Activated CD4-positive, alpha-beta T cell treated with anti-CD3 and anti-CD28 coated beads, Interleukin-2, amount 10 ng/mL, durations not matched to agents 7 days and 5 days (primary cell): Measurements from ENCODE around the gene PROSER3. TPM values are rescaled to one million over a fixed set of nuclear protein-coding genes. Genes with fewer than 3 reads are reported as not detected.

Experiments used
- CTCF ChIA-PET: fragments of 350-600 bp; sonication (Branson Sonifier 250); formaldehyde crosslinking; loops from one replicate; lab custom pipeline; 2021; ENCODE audit warnings: antibody characterized with exemption; lab: Charles Lee
- POLR2A ChIA-PET: fragments of 350-600 bp; sonication (Branson Sonifier 250); formaldehyde crosslinking; loops from one replicate; lab custom pipeline; 2021; ENCODE audit warnings: antibody characterized with exemption; lab: Charles Lee
- DNase-seq: peaks from one replicate; pipeline ENCODE4 v3.0.0-alpha.2; 2020
- H3K27ac Mint-ChIP-seq: one replicate; pipeline ENCODE4 v1.8.0; 2021; ENCODE audit warnings: mild to moderate bottlenecking, moderate library complexity, mixed read lengths
- H3K27me3 Mint-ChIP-seq: one replicate; pipeline ENCODE4 v1.8.0; 2021; ENCODE audit warnings: mixed read lengths
- H3K36me3 Mint-ChIP-seq: one replicate; pipeline ENCODE4 v1.8.0; 2021; ENCODE audit warnings: low read depth, mixed read lengths
- H3K4me1 Mint-ChIP-seq: one replicate; pipeline ENCODE4 v1.8.0; 2021; ENCODE audit warnings: mixed read lengths
- H3K4me3 Mint-ChIP-seq: one replicate; pipeline ENCODE4 v1.8.0; 2021; ENCODE audit warnings: mild to moderate bottlenecking, moderate library complexity, mixed read lengths
- H3K9me3 Mint-ChIP-seq: one replicate; pipeline ENCODE4 v1.8.0; 2021; ENCODE audit warnings: mixed read lengths
- total RNA-seq, 2 experiments: library from RNA; stranded (reverse); gene quantifications; one replicate each; pipeline ENCODE4 v1.2.3, GENCODE V29; 2021

The PROSER3 gene
- total RNA-seq, 2 experiments from 2014 or later: 53.7 to 59.1 TPM

GRCh38 chr19:35806597-35806996 is 48.6 kb downstream of the PROSER3 start:
- Mint-ChIP-seq H3K36me3 (no peaks in the 10 kb centered on the region), H3K9me3 (no peaks in the 10 kb centered on the region), H3K27ac (no peak overlapping the region), H3K4me1 (peaks cover 9% of the 10 kb centered on the region), H3K27me3 (no peaks in the 10 kb centered on the region), H3K4me3 (no peak overlapping the region)
- DNase-seq: no peak
- ChIA-PET POLR2A (no interaction called here), CTCF (interaction anchor here (1.4 kb wide), 1 partner anchor 13 kb away, joined by 5 read pairs; no protein-coding TSS in a partner anchor)

- Mint-ChIP-seq H3K4me3 (no peak overlapping the region), H3K27me3 (no peaks in the 10 kb centered on the region), H3K27ac (no peak overlapping the region), H3K4me1 (peaks cover 9% of the 10 kb centered on the region), H3K9me3 (no peaks in the 10 kb centered on the region), H3K36me3 (no peaks in the 10 kb centered on the region)
- ChIA-PET CTCF (interaction anchor here (0.6 to 1.4 kb wide), 2 partner anchors 12 to 114 kb away, joined by 4 to 5 read pairs; no protein-coding TSS in a partner anchor), POLR2A (no interaction called here)
- DNase-seq: no peak
Observed at GRCh38 chr19:35807633-35808032, 49.7 kb downstream of the PROSER3 start.

GRCh38 chr19:35811317-35812219 is 53.6 kb downstream of the PROSER3 start:
- ChIA-PET POLR2A (no interaction called here), CTCF (no interaction called here)
- Mint-ChIP-seq H3K9me3 (no peaks in the 10 kb centered on the region), H3K4me3 (no peak overlapping the region), H3K27ac (no peak overlapping the region), H3K36me3 (no peaks in the 10 kb centered on the region), H3K27me3 (no peaks in the 10 kb centered on the region), H3K4me1 (no peaks in the 10 kb centered on the region)
- DNase-seq: no peak

GRCh38 chr19:35812220-35813042 is 54.5 kb downstream of the PROSER3 start, which contains the start of gene PRODH2:
Gene PRODH2 (minus strand): TSS chr19:35812845. CDS start chr19:35812805, 40 bp downstream.
- Mint-ChIP-seq H3K36me3 (no peaks in the 10 kb centered on the region), H3K27ac (no peak within 1 kb of the TSS), H3K27me3 (no peaks in the 10 kb centered on the region), H3K4me3 (no peak within 1 kb of the TSS), H3K4me1 (no peaks in the 10 kb centered on the region), H3K9me3 (no peaks in the 10 kb centered on the region)
- POLR2A ChIA-PET: no interaction called here
- CTCF ChIA-PET: no interaction called here
- DNase-seq: no peak

- H3K9me3 Mint-ChIP-seq: no peaks in the 10 kb centered on the region
- ChIA-PET POLR2A (no interaction called here), CTCF (interaction anchor here (0.9 kb wide), 1 partner anchor 14 kb away, joined by 3 read pairs; no protein-coding TSS in a partner anchor)
- H3K27ac Mint-ChIP-seq: no peak overlapping the region
- no peak for DNase-seq
- H3K36me3 Mint-ChIP-seq: no peaks in the 10 kb centered on the region
- no peak overlapping the region for H3K4me3 Mint-ChIP-seq
- H3K27me3 Mint-ChIP-seq: no peaks in the 10 kb centered on the region
- H3K4me1 Mint-ChIP-seq: no peaks in the 10 kb centered on the region
Observed at GRCh38 chr19:35813043-35813890, 55.3 kb downstream of the PROSER3 start.

- no peaks in the 10 kb centered on the region for H3K4me1 Mint-ChIP-seq
- POLR2A ChIA-PET: no interaction called here
- peaks cover 2% of the 10 kb centered on the region for H3K27me3 Mint-ChIP-seq
- DNase-seq: no peak
- no peak overlapping the region for H3K4me3 Mint-ChIP-seq
- CTCF ChIA-PET: no interaction called here
- H3K36me3 Mint-ChIP-seq: no peaks in the 10 kb centered on the region
- no peak overlapping the region for H3K27ac Mint-ChIP-seq
- H3K9me3 Mint-ChIP-seq: no peaks in the 10 kb centered on the region
Observed at GRCh38 chr19:35816262-35816661, 58.3 kb downstream of the PROSER3 start.

GRCh38 chr19:35816846-35817245 is 58.9 kb downstream of the PROSER3 start:
- ChIA-PET POLR2A (no interaction called here), CTCF (no interaction called here)
- Mint-ChIP-seq H3K4me3 (no peak overlapping the region), H3K36me3 (no peaks in the 10 kb centered on the region), H3K4me1 (no peaks in the 10 kb centered on the region), H3K9me3 (no peaks in the 10 kb centered on the region), H3K27ac (no peak overlapping the region), H3K27me3 (peaks cover 2% of the 10 kb centered on the region)
- DNase-seq: no peak

- CTCF ChIA-PET: interaction anchor here (0.7 to 1.2 kb wide), 2 partner anchors 17 to 165 kb away, joined by 3 to 6 read pairs; no protein-coding TSS in a partner anchor
- POLR2A ChIA-PET: no interaction called here
- Mint-ChIP-seq H3K36me3 (no peaks in the 10 kb centered on the region), H3K27ac (no peak overlapping the region), H3K4me1 (no peaks in the 10 kb centered on the region), H3K27me3 (peaks cover 2% of the 10 kb centered on the region), H3K4me3 (no peak overlapping the region), H3K9me3 (no peaks in the 10 kb centered on the region)
- DNase-seq: no peak
Observed at GRCh38 chr19:35818445-35818844, 60.5 kb downstream of the PROSER3 start.

Other genes with a start within 250 kb of the PROSER3 start
- gene DMKN, start 244.5 kb upstream of the PROSER3 start, total RNA-seq: not detected
- not detected for gene SBSN, start 229.9 kb upstream of the PROSER3 start, total RNA-seq
- gene GAPDHS, start 224.7 kb upstream of the PROSER3 start, total RNA-seq: not detected
- 10 to 100 TPM; 42.5 to 43.8 TPM for gene TMEM147, start 212.6 kb upstream of the PROSER3 start, total RNA-seq
- not detected for gene ATP4A, start 194.5 kb upstream of the PROSER3 start, total RNA-seq
- gene PMIS2, start 172.0 kb upstream of the PROSER3 start, total RNA-seq: not detected
- gene HAUS5, start 145.4 kb upstream of the PROSER3 start, total RNA-seq: 10 to 100 TPM; 52.2 to 57.9 TPM
- gene RBM42, start 129.1 kb upstream of the PROSER3 start, total RNA-seq: 100 to 1,000 TPM; 100 to 112 TPM
- gene ETV2, start 116.4 kb upstream of the PROSER3 start, total RNA-seq: 1 to 10 TPM in 1 of 2 experiments, under 1 TPM in 1; 0.84 to 1.9 TPM
- gene COX6B1, start 109.9 kb upstream of the PROSER3 start, total RNA-seq: 100 to 1,000 TPM; 429 to 474 TPM
- under 1 TPM; 0.37 TPM for gene UPK1A, start 91.7 kb upstream of the PROSER3 start, total RNA-seq
- gene ZBTB32, start 53.6 kb upstream of the PROSER3 start, total RNA-seq: 10 to 100 TPM; 15.4 to 17.3 TPM
- 10 to 100 TPM; 65.1 to 67.2 TPM for gene KMT2B, start 40.2 kb upstream of the PROSER3 start, total RNA-seq
- 10 to 100 TPM; 53.7 to 54.6 TPM for gene IGFLR1, start 15.7 kb upstream of the PROSER3 start, total RNA-seq
- gene U2AF1L4, start 12.8 kb upstream of the PROSER3 start, total RNA-seq: 10 to 100 TPM; 35.0 to 38.1 TPM
- 10 to 100 TPM; 41.7 to 46.3 TPM for gene PSENEN, start 12.5 kb upstream of the PROSER3 start, total RNA-seq
- 10 to 100 TPM; 13.7 to 15.9 TPM for gene LIN37, start 9.6 kb upstream of the PROSER3 start, total RNA-seq
- gene HSPB6, start 1.1 kb upstream of the PROSER3 start, total RNA-seq: under 1 TPM; 0.29 to 0.69 TPM
- 100 to 1,000 TPM in 1 of 2 experiments, 10 to 100 TPM in 1; 91.3 to 101 TPM for gene ARHGAP33, start 17.4 kb downstream of the PROSER3 start, total RNA-seq
- gene PRODH2, start 54.7 kb downstream of the PROSER3 start, total RNA-seq: not detected
- not detected for gene NPHS1, start 94.3 kb downstream of the PROSER3 start, total RNA-seq
- gene KIRREL2, start 98.7 kb downstream of the PROSER3 start, total RNA-seq: under 1 TPM; 0.19 to 0.25 TPM
- under 1 TPM; 0.42 to 0.79 TPM for gene APLP1, start 110.4 kb downstream of the PROSER3 start, total RNA-seq
- 10 to 100 TPM; 36.9 to 47.5 TPM for gene NFKBID, start 142.4 kb downstream of the PROSER3 start, total RNA-seq
- 100 to 1,000 TPM; 117 to 137 TPM for gene HCST, start 144.4 kb downstream of the PROSER3 start, total RNA-seq
- gene TYROBP, start 150.1 kb downstream of the PROSER3 start, total RNA-seq: not detected
- gene LRFN3, start 178.2 kb downstream of the PROSER3 start, total RNA-seq: 10 to 100 TPM; 12.3 to 13.5 TPM
- 10 to 100 TPM; 15.6 to 16.8 TPM for gene SDHAF1, start 237.0 kb downstream of the PROSER3 start, total RNA-seq